GM18868 (cell line): Measurements from ENCODE around the gene MBD3L2B.
"Not testable (repeated sequence)": the region's sequence is repeated elsewhere in the genome, so short reads cannot be mapped to it uniquely, and the experiment has no call there.

Experiments
- ATAC-seq: cut with Tn5 transposase; IDR thresholded peaks from one replicate; pipeline ENCODE4 v1.9.1; 2021; ENCODE audit warnings: mild to moderate bottlenecking, moderate library complexity; ENCODE audit not compliant: unreplicated experiment

Gene MBD3L2B

GRCh38 chr19:7021331-7021730 is at the start of gene MBD3L2B:
TSS of gene MBD3L2B (minus strand) at chr19:7021431. CDS start at chr19:7021397, 34 bp downstream.
- not testable (repeated sequence) for ATAC-seq

- ATAC-seq = no peak
Measured at GRCh38 chr19:7069904-7070226, 48.6 kb upstream of the MBD3L2B start.

GRCh38 chr19:7069042-7069903 is 48.0 kb upstream of the MBD3L2B start, which contains the start of gene ZNF557:
TSS of gene ZNF557 (plus strand) at chr19:7069703. CDS start at chr19:7075075, 5,372 bp downstream.
- ATAC-seq = peak; percentile 92

DNA sequence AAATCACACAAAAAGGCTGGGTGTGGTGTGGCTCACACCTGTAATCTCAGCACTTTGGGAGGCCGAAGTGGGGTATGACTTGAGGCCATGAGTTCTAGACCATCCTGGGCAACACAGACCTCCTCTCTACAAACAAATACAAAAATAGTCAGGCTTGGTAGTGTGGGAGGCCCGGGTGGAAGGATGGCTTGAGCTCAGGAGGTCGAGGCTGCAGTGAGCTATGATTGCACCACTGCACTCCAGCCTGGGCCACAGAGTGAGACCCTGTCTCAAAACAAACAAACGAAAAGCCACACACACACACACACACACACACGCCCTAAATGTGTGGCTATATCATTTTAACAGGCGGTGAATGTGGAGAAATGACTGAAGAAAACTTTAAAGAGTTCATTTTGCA is 47.4 kb upstream of the MBD3L2B start:
- no peak for ATAC-seq

DNA sequence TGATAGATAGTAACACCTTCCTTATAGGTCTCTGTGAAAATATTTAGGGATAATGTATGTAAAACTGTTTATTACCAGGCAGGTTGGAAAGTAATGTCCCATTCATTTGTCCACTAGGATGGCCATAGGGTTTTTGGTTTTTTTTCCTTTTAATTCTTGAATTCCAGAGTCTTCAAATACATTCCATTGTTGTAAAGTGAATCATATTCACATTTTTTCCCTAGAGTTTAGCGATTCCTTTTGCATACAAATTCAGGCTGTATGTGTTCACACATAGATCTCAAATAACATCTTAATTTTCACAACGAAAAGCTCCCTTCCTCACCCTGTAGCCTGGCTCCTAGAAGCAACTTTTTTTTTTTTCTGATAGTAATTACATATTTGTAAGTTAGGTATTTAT is 46.5 kb upstream of the MBD3L2B start:
- no peak for ATAC-seq

DNA sequence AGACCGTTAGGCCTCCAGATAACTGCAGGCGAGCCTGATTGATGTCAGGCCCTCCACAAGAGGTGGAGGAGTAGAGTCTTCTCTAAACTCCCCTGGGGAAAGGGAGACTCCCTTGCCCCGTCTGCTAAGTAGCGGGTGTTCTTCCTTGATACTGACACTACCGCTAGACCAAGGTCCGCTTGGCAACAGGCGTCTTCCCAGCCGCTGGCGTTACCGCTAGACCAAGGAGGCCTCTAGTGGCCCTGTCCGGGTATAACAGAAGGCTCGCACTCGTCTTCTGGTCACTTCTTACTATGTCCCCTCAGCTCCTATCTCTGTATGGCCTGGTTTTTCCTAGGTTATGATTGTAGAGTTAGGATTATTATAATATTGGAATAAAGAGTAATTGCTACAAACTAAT is 45.9 kb upstream of the MBD3L2B start:
- ATAC-seq = not testable (repeated sequence)

DNA sequence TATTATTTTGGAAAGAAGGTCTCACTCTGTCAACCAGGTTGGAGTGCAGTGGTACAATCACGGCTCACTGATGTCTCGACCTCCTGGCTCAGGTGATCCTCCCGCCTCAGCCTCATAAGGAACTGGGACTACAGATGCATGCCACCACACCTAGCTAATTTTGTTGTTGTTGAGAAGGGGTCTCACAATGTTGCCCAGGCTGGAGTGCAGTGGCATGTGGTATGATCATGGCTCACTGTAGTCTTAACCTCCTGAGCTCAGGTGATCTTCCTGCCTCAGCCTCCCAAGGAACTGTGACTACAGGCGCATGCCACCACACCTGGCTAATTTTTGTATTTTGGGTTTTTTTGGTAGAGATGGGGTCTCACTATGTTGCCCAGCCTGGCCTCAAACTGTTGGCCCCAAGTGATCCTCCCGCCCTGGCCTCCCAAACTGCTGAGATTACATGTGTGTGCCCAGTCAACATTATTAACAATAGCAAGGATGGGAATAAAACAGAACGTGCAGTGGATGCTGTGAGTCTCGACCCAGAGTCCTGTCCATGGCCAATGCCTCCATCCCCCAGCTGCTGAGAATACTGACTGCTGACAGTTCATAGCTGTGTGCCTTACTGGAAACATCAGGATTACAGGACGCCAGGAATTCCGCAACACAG is 42.7 kb upstream of the MBD3L2B start:
- ATAC-seq = no peak

DNA sequence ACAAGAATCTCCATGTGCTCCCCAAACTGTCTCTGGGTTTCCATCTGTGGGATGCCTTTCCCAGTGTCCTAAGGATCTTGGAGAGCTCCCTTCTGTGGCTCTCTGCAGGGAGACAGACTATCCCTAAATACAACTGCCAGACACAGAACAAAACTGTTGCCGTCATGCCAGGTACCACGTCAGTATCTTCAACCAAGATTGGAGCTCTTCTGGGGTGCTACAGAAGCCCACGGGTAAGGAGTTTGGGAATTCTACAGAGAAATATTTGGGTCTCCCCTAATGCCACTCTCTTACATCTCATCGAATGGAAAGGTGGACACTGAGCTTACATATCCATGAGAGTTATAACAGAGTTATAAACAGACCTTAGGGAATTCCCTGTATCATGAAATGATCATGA is 42.1 kb upstream of the MBD3L2B start:
- ATAC-seq = no peak

DNA sequence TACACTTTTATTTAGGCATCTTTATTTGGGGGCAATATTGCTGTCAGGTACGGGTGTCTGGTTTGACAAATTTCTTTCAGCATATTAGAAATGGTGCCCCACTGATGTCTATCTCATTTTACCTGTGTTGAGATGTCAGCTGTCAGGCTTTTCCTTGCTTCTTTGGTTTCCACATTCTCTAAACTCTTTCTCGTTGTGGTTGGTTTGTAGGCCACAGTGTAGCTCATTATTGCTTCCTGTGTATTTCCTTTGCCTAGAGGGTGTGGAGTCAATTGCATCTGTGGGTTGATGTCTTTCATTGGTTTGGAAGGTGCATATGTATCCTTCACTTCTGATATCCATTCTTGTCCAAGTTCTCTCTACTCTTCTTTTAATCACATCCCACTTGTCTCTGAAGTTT is 38.7 kb upstream of the MBD3L2B start:
- ATAC-seq = not testable (repeated sequence)

DNA sequence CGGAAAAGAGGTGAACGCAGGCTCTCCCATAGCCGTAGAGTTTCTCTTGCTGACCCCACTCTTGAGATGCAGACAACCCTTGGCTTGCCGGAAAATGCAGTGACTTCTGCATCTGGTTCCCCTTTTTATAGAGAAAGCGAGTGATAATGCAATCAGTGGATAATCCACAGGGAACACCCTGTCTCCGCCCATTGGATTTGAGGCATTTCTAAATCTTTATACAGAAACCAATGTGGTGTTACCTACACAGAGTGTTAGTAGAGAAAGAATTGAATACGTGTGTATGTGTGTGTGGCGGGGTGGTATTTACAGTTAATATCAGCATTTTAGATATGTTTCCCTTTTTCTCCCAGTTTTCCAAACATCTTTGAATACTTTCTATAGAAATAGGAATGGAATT is 37.3 kb upstream of the MBD3L2B start, which contains the start of gene MBD3L3:
MBD3L3 (minus strand) TSS at position 101 of the 400 bp plus-strand sequence; CDS start at position 30, 71 bp downstream.
- ATAC-seq = not testable (repeated sequence)

DNA sequence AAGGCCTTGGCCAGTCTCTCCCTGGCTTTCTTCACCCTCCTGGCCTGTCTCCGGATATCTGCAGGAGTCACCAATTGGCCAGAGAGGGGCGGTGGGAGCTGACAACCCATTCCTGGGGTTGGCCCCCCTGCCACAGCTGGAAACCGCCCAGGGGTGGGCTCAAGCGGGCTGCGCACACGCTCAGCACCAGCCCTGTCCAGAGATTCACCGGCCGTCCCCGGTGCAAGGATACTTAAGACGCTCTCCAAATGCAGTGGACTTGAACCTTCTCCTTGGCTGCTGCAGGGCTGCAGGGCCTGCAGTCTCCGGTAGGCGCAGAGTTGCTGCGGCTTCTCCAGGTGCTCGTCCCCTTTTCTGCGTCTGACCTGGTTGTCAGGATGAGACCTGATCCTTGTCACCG is 35.1 kb upstream of the MBD3L2B start:
- not testable (repeated sequence) for ATAC-seq

DNA sequence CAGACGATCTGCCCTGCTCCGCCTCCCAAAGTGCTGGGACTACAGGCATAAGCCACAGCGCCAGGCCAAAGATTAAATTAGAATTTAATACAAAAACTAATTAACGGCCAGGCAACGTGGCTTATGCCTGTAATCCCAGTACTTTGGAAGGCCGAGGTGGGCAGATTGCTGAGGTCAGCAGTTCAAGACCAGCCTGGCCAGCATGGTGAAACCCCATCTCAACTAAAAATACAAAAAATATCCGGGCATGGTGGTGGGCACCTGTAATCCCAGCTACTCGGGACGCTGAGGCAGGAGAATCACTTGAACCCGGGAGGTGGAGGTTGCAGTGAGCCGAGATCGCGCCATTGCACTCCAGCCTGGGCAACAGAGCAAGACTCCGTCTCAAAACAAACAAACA is 34.4 kb upstream of the MBD3L2B start:
- not testable (repeated sequence) for ATAC-seq

- not testable (repeated sequence) for ATAC-seq
Measured at GRCh38 chr19:7054635-7055368, 33.6 kb upstream of the MBD3L2B start.

GRCh38 chr19:7052896-7053295 is 31.7 kb upstream of the MBD3L2B start:
- ATAC-seq = not testable (repeated sequence)

GRCh38 chr19:7051421-7051820 is 30.2 kb upstream of the MBD3L2B start:
- ATAC-seq = not testable (repeated sequence)

DNA sequence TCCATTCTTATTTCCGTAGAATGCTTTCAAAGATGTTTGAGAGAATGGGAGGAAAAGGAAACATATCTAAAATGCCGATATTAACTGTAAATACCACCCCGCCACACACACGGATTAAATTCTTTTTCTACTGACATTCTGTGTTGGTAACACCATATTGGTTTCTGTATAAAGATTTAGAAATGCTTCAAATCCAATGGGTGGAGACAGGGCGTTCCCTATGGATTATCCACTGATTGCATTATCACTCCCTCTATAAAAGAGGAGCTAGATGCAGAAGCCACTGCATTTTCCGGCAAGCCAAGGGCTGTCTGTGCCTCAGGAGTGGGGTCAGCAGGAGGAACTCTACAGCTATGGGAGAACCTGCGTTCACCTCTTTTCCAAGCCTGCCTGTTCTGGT is 27.8 kb upstream of the MBD3L2B start, which contains the start of gene MBD3L2:
MBD3L2 (plus strand) TSS at position 301 of the 400 bp plus-strand sequence; CDS start at position 354, 53 bp downstream.
- ATAC-seq = not testable (repeated sequence)

DNA sequence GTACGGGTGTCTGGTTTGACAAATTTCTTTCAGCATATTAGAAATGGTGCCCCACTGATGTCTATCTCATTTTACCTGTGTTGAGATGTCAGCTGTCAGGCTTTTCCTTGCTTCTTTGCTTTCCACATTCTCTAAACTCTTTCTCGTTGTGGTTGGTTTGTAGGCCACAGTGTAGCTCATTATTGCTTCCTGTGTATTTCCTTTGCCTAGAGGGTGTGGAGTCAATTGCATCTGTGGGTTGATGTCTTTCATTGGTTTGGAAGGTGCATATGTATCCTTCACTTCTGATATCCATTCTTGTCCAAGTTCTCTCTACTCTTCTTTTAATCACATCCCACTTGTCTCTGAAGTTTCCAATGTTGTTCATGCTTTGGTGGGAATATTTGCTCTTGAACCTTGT is 20.3 kb upstream of the MBD3L2B start:
- ATAC-seq = not testable (repeated sequence)

GRCh38 chr19:7040079-7040478 is 18.8 kb upstream of the MBD3L2B start, which contains the start of gene MBD3L4:
TSS of gene MBD3L4 (minus strand) at chr19:7040179. CDS start at chr19:7040144, 35 bp downstream.
- not testable (repeated sequence) for ATAC-seq

DNA sequence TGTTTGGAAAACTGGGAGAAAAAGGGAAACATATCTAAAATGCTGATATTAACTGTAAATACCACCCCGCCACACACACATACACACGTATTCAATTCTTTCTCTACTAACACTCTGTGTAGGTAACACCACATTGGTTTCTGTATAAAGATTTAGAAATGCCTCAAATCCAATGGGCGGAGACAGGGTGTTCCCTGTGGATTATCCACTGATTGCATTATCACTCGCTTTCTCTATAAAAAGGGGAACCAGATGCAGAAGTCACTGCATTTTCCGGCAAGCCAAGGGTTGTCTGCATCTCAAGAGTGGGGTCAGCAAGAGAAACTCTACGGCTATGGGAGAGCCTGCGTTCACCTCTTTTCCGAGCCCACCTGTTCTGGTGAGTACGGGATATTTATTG is 9.0 kb upstream of the MBD3L2B start, which contains the start of gene MBD3L5:
MBD3L5 (plus strand) TSS at position 301 of the 400 bp plus-strand sequence; CDS start at position 335, 34 bp downstream.
- not testable (repeated sequence) for ATAC-seq

DNA sequence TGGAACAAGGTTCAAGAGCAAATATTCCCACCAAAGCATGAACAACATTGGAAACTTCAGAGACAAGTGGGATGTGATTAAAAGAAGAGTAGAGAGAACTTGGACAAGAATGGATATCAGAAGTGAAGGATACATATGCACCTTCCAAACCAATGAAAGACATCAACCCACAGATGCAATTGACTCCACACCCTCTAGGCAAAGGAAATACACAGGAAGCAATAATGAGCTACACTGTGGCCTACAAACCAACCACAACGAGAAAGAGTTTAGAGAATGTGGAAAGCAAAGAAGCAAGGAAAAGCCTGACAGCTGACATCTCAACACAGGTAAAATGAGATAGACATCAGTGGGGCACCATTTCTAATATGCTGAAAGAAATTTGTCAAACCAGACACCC is 7.6 kb upstream of the MBD3L2B start:
- ATAC-seq = not testable (repeated sequence)

GRCh38 chr19:7018828-7019227 is 2.4 kb downstream of the MBD3L2B start:
- ATAC-seq = no peak
